GM19099 (cell line): ENCODE data around the gene SGSM1.

Experiments
- POLR2A ChIP-seq: IDR thresholded peaks from 3 replicates; pipeline ENCODE4 v1.6.1; 2011; ENCODE audit warnings: low read depth; ENCODE audit not compliant: insufficient read length; ENCODE audit errors: extremely low read depth

The SGSM1 gene

GRCh38 chr22:24968066-24968561, 162.1 kb downstream of the SGSM1 start:
- TF ChIP-seq POLR2A = no peak

- no peak for TF ChIP-seq POLR2A
These were observed 163.7 kb downstream of the SGSM1 start for GRCh38 chr22:24969560-24970301.

GRCh38 chr22:24972369-24972768, 166.4 kb downstream of the SGSM1 start:
- no peak for TF ChIP-seq POLR2A

GRCh38 chr22:24973872-24974271, 167.9 kb downstream of the SGSM1 start:
- no peak for TF ChIP-seq POLR2A

GRCh38 chr22:24975125-24975640, 169.2 kb downstream of the SGSM1 start:
- TF ChIP-seq POLR2A = no peak

- TF ChIP-seq POLR2A = no peak
These were observed 169.9 kb downstream of the SGSM1 start for GRCh38 chr22:24975813-24976341.

GRCh38 chr22:24976442-24977218, 170.6 kb downstream of the SGSM1 start:
- no peak for TF ChIP-seq POLR2A
